HepG2 (cell line): ENCODE data around the gene APOM. TPM values are rescaled to one million over a fixed set of nuclear protein-coding genes. Genes with fewer than 3 reads are reported as not detected.

Experiments used
- ATRX ChIP-seq: sonication (generic); formaldehyde crosslinking; IDR thresholded peaks from 2 replicates; pipeline ENCODE4 v1.4.0; 2020; ENCODE audit warnings: missing genetic modification reagents, borderline replicate concordance
- RAD51 ChIP-seq: fragments of 450-650 bp; IDR thresholded peaks from 2 replicates; pipeline ENCODE4 v1.6.1; 2016; ENCODE audit warnings: borderline replicate concordance
- SMAD1 ChIP-seq: sonication (generic); formaldehyde crosslinking; IDR thresholded peaks from 2 replicates; pipeline ENCODE4 v1.4.0; 2020; ENCODE audit warnings: missing genetic modification reagents, low read depth, mild to moderate bottlenecking, borderline replicate concordance
- ZBTB8A ChIP-seq: sonication (generic); formaldehyde crosslinking; IDR thresholded peaks from 2 replicates; pipeline ENCODE4 v1.4.0; 2020; ENCODE audit warnings: mild to moderate bottlenecking, low read depth, missing genetic modification reagents, borderline replicate concordance
- ZNF318 ChIP-seq: sonication (generic); formaldehyde crosslinking; IDR thresholded peaks from 2 replicates; pipeline ENCODE4 v1.4.0; 2020; ENCODE audit warnings: mild to moderate bottlenecking, missing genetic modification reagents
- ZNF652 ChIP-seq: IDR thresholded peaks from 2 replicates; pipeline ENCODE4 v1.6.1; 2016; ENCODE audit warnings: low read depth, borderline replicate concordance
- polyA plus RNA-seq, 8 experiments: library from polyadenylated mRNA; depleted of rRNA in 3 of 8; stranded (reverse) in 7 of 8; unstranded in 1 of 8; fragments of >200 nt; fragmentation: Illumina TruSeq in 4 of 8; extraction: Trizol in 4 of 8; gene quantifications; 2 replicates each; pipeline versions ENCODE4 v1.2.1 to v1.2.3, GENCODE V29; 2011 to 2016; ENCODE audit warnings: low read depth in 4 of 8, missing spikeins in 1 of 8, mixed read lengths in 1 of 8; ENCODE audit not compliant: insufficient read depth in 1 of 8
- total RNA-seq, 5 experiments: library from RNA; depleted of rRNA; stranded (reverse); fragments of >200 nt; fragmentation: Illumina TruSeq; extraction: Trizol; gene quantifications; 2 replicates each; pipeline ENCODE4 v1.2.3, GENCODE V29; 2016; ENCODE audit warnings: low read depth in 1 of 5
- TF ChIP-seq, protein P1 (sequence below): sonication (generic); formaldehyde crosslinking; IDR thresholded peaks from 2 replicates; pipeline ENCODE4 v1.5.0; 2020; ENCODE audit warnings: missing genetic modification reagents
- TF ChIP-seq, protein P2 (sequence below), 2 experiments: fragments of 450-650 bp in 1 of 2; sonication (generic) in 1 of 2; formaldehyde crosslinking in 1 of 2; IDR thresholded peaks; 2 replicates each; pipeline versions ENCODE4 v1.6.1 to v1.8.0; 2016 to 2022; ENCODE audit warnings: antibody characterized with exemption in 1 of 2, mild to moderate bottlenecking in 1 of 2, missing genetic modification reagents in 1 of 2

The APOM gene
- total and polyA plus RNA-seq, 2 of the 13 experiments (the other 11 are each of a cell fraction or from before 2014, with no cell fraction given): 98.2 to 1,140 TPM

DNA sequence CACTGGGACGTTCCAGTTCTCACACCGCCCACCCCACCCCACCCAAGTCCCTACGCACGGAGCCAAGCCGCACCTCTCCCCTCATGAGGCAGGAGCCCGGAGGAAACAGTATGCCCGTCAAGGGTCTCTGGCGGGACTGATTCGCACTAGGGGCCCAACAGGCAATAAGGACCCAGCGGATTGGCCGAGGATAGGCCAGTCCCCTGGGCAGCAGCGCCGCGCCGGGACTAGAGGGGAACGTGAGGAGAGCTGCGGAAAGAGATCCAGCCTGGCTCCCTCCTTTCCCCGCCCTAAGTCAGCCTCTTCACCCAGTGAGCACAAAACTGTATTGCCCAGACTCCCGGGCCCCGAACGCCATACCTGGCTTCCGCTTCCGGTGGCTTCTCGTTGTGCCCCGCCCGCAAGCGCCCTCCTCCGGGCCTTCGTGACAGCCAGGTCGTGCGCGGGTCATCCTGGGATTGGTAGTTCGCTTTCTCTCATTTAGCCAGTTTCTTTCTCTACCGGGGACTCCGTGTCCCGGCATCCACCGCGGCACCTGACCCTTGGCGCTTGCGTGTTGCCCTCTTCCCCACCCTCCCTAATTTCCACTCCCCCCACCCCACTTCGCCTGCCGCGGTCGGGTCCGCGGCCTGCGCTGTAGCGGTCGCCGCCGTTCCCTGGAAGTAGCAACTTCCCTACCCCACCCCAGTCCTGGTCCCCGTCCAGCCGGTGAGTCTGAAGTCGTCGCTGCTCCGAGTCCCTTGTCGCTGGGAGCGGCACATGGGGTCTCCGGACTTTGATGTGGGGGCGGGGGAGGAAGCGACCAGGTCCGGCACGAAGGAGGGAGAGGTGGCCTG is 10.0 kb downstream of the APOM start, which contains the start of gene CSNK2B (continued):
- TF ChIP-seq ZBTB8A (CRISPR knock-in tag) (0 out of 2 replicates have a peak, but pooled peaks have one; percentile 50), ATRX (CRISPR knock-in tag) (no peak), RAD51 (no peak), ZNF318 (CRISPR knock-in tag) (no peak), SMAD1 (CRISPR knock-in tag) (peak; percentile 60; the same call in 1 of the 2 replicates), ZNF652 (CRISPR knock-in tag) (peak; percentile 4; the same call in 1 of the 2 replicates)
- TF ChIP-seq, protein P1, sequence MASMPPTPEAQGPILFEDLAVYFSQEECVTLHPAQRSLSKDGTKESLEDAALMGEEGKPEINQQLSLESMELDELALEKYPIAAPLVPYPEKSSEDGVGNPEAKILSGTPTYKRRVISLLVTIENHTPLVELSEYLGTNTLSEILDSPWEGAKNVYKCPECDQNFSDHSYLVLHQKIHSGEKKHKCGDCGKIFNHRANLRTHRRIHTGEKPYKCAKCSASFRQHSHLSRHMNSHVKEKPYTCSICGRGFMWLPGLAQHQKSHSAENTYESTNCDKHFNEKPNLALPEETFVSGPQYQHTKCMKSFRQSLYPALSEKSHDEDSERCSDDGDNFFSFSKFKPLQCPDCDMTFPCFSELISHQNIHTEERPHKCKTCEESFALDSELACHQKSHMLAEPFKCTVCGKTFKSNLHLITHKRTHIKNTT (CRISPR knock-in tag): peak; percentile 80; the same call in 1 of the 2 replicates
- TF ChIP-seq, protein P2, sequence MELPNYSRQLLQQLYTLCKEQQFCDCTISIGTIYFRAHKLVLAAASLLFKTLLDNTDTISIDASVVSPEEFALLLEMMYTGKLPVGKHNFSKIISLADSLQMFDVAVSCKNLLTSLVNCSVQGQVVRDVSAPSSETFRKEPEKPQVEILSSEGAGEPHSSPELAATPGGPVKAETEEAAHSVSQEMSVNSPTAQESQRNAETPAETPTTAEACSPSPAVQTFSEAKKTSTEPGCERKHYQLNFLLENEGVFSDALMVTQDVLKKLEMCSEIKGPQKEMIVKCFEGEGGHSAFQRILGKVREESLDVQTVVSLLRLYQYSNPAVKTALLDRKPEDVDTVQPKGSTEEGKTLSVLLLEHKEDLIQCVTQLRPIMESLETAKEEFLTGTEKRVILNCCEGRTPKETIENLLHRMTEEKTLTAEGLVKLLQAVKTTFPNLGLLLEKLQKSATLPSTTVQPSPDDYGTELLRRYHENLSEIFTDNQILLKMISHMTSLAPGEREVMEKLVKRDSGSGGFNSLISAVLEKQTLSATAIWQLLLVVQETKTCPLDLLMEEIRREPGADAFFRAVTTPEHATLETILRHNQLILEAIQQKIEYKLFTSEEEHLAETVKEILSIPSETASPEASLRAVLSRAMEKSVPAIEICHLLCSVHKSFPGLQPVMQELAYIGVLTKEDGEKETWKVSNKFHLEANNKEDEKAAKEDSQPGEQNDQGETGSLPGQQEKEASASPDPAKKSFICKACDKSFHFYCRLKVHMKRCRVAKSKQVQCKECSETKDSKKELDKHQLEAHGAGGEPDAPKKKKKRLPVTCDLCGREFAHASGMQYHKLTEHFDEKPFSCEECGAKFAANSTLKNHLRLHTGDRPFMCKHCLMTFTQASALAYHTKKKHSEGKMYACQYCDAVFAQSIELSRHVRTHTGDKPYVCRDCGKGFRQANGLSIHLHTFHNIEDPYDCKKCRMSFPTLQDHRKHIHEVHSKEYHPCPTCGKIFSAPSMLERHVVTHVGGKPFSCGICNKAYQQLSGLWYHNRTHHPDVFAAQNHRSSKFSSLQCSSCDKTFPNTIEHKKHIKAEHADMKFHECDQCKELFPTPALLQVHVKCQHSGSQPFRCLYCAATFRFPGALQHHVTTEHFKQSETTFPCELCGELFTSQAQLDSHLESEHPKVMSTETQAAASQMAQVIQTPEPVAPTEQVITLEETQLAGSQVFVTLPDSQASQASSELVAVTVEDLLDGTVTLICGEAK (IDR thresholded peaks at IDR 0.05): peak; percentile 75
- TF ChIP-seq, protein P2 (CRISPR knock-in tag; IDR thresholded peaks at IDR 0.05): peak; percentile 61
